Keratinocyte (primary cell): ENCODE measurements around the gene TOB2. TPM values are rescaled to one million over a fixed set of nuclear protein-coding genes. Genes with fewer than 3 reads are reported as not detected.

Source experiments
- DNase-seq: peaks from one replicate; pipeline ENCODE4 v3.0.0-alpha.2; 2011; ENCODE audit warnings: low read depth, missing footprints, low spot score
- FAIRE-seq: peaks from 2 replicates; lab custom pipeline; 2011; peaks lifted over from hg19 to GRCh38; lab: Jason Lieb, UNC
- H2AFZ ChIP-seq: 2 replicates; pipeline ENCODE4 v1.6.0; 2012; ENCODE audit warnings: low read length, control low read depth, inconsistent platforms; ENCODE audit not compliant: control insufficient read depth
- H3K27ac ChIP-seq: 2 replicates; pipeline ENCODE4 v1.5.1; 2011; ENCODE audit warnings: low read length; ENCODE audit not compliant: control insufficient read depth, insufficient read depth
- H3K27me3 ChIP-seq: 3 replicates; pipeline ENCODE4 v1.6.0; 2011; ENCODE audit warnings: low read length; ENCODE audit not compliant: control insufficient read depth, insufficient read depth; ENCODE audit errors: extremely low read depth
- H3K36me3 ChIP-seq, 2 experiments: 2 replicates in 1 of 2; 3 replicates in 1 of 2; pipeline ENCODE4 v1.5.1; 2011; ENCODE audit warnings: low read length in 2 of 2, mild to moderate bottlenecking in 1 of 2; ENCODE audit not compliant: control insufficient read depth in 2 of 2, insufficient read depth in 2 of 2; ENCODE audit errors: extremely low read depth in 1 of 2
- H3K4me1 ChIP-seq: 3 replicates; pipeline ENCODE4 v1.5.1; 2011; ENCODE audit warnings: low read length; ENCODE audit not compliant: control insufficient read depth, insufficient read depth; ENCODE audit errors: extremely low read depth
- H3K4me2 ChIP-seq: 3 replicates; pipeline ENCODE4 v1.6.0; 2011; ENCODE audit warnings: low read depth, low read length; ENCODE audit not compliant: control insufficient read depth, insufficient read depth; ENCODE audit errors: extremely low read depth
- H3K4me3 ChIP-seq, 3 experiments: fragments of 200-600 bp in 1 of 3; sonication (generic) in 1 of 3; 2 replicates in 2 of 3; 3 replicates in 1 of 3; pipeline ENCODE4 v1.5.1; 2011 to 2016; ENCODE audit warnings: low read length in 3 of 3, mild to moderate bottlenecking in 3 of 3, control low read depth in 2 of 3, inconsistent platforms in 1 of 3, low read depth in 1 of 3, mixed read lengths in 1 of 3, mixed run types in 1 of 3, moderate library complexity in 1 of 3; ENCODE audit not compliant: control insufficient read depth in 2 of 3, insufficient read depth in 2 of 3; ENCODE audit errors: extremely low read depth in 1 of 3
- H3K79me2 ChIP-seq: 2 replicates; pipeline ENCODE4 v1.6.0; 2012; ENCODE audit warnings: low read length; ENCODE audit not compliant: control insufficient read depth, insufficient read depth
- H3K9ac ChIP-seq: 3 replicates; pipeline ENCODE4 v1.6.0; 2011; ENCODE audit warnings: low read length; ENCODE audit not compliant: control insufficient read depth, insufficient read depth; ENCODE audit errors: extremely low read depth
- H3K9me1 ChIP-seq: 3 replicates; pipeline ENCODE4 v1.6.0; 2011; ENCODE audit warnings: low read length; ENCODE audit not compliant: control insufficient read depth, insufficient read depth; ENCODE audit errors: extremely low read depth
- H3K9me3 ChIP-seq: 2 replicates; pipeline ENCODE4 v1.5.1; 2012; ENCODE audit warnings: low read depth, low read length; ENCODE audit not compliant: control insufficient read depth
- H4K20me1 ChIP-seq: 3 replicates; pipeline ENCODE4 v1.6.0; 2011; ENCODE audit warnings: low read length; ENCODE audit not compliant: control insufficient read depth, insufficient read depth; ENCODE audit errors: extremely low read depth
- EZH2 ChIP-seq: IDR thresholded peaks from one replicate; pipeline ENCODE4 v1.6.1; 2012; ENCODE audit warnings: inconsistent platforms, mild to moderate bottlenecking, low read length, moderate library complexity
- dilution Hi-C: fragments of 300-500 bp; cut with MboI; formaldehyde crosslinking; loops from one replicate; pipeline ENCODE4 v1.7.0; 2020; ENCODE audit warnings: low sequenced_read_pairs; ENCODE audit not compliant: extremely low pct_ligation_motif_present
- polyA minus RNA-seq, 3 experiments: library from RNA; depleted of rRNA, polyadenylated mRNA; stranded (reverse); fragments of >200 nt; gene quantifications; 1 replicate in 1 of 3; 2 replicates in 1 of 3; 3 replicates in 1 of 3; pipeline ENCODE4 v1.2.3, GENCODE V29; 2011
- polyA plus RNA-seq, 5 experiments: library from polyadenylated mRNA; depleted of rRNA in 3 of 5; stranded (reverse) in 3 of 5; stranded (forward) in 1 of 5; unstranded in 1 of 5; fragments of >200 nt; gene quantifications; 1 replicate in 1 of 5; 2 replicates in 3 of 5; 3 replicates in 1 of 5; pipeline versions ENCODE4 v1.2.1 to v1.2.3, GENCODE V29; 2011 to 2012; ENCODE audit warnings: missing spikeins in 2 of 5, low read depth in 1 of 5, low replicate concordance in 1 of 5
- TF ChIP-seq, protein P1 (sequence below), 3 experiments: IDR thresholded peaks in 1 of 3; conservative IDR thresholded peaks in 1 of 3; optimal IDR thresholded peaks in 1 of 3; 2 replicates in 2 of 3; 3 replicates in 1 of 3; pipeline versions ENCODE3 to v1.5.1; 2011; ENCODE audit warnings: low read length in 3 of 3, mild to moderate bottlenecking in 3 of 3, moderate library complexity in 2 of 3, control low read depth in 1 of 3, inconsistent platforms in 1 of 3; ENCODE audit not compliant: insufficient read depth in 2 of 3; ENCODE audit errors: extremely low read depth in 1 of 3

TOB2 gene, protein sequence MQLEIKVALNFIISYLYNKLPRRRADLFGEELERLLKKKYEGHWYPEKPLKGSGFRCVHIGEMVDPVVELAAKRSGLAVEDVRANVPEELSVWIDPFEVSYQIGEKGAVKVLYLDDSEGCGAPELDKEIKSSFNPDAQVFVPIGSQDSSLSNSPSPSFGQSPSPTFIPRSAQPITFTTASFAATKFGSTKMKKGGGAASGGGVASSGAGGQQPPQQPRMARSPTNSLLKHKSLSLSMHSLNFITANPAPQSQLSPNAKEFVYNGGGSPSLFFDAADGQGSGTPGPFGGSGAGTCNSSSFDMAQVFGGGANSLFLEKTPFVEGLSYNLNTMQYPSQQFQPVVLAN
- polyA plus RNA-seq (14.5 to 19.2 TPM (median 14.6 TPM) in 3 replicates), polyA minus RNA-seq (20.1 to 58.2 TPM (median 22.7 TPM) in 3 replicates)
- 7.6 TPM for polyA plus RNA-seq (2011; ENCODE audit: low read depth)
- 17.6 and 22.5 TPM in 2 replicates for polyA plus RNA-seq (2011; cell fraction: cytosol; rRNA removed)
- 41.0 and 46.7 TPM in 2 replicates for polyA plus RNA-seq (2011; cell fraction: nucleus; rRNA removed)
- 23.6 and 24.3 TPM in 2 replicates for polyA plus RNA-seq (2012; ENCODE audit: low replicate concordance)
- polyA minus RNA-seq (2011; cell fraction: cytosol; rRNA and poly(A)+ RNA removed), result 31.7 TPM
- polyA minus RNA-seq (2011; cell fraction: nucleus; rRNA and poly(A)+ RNA removed), result 21.8 and 30.1 TPM in 2 replicates

DNA sequence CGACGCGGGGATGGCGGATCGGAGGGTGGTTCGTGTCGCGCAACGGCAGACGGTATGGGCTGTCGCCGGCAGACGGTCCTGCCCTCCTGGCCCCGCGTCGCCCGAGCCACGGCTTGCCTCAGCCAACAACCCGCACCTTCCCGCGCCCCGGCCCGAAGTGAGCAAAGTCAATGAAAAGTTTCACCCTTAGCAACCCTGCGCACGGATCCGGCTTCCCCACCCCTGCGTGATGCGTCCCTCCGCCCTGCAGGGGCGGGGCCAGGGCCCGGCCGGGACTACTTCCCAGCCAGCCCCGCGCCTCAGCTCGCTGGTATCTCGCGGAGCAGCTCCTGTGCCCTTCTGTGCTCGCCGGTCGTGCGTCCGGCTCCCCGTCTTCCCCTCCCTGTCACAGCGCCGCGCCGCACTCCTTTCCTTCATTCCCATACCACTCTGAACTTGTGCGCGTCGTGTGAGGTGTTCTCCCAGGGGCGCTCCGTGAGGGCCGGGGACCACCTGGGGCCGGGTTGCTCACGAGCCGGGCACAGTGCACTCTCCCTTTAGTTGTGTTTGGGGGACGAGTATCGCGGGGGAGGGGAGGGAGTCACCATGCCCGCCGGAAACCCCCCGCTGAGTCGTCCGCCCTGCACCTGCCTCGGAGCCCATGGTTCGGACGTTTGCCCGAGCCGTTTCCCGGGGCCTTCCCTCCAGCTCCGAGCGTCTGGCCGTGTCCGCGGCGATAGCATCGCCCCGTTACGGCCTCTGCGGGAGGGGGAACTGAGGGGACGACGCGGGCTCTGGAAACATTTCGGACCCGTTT, at the start of gene TOB2:
Gene TOB2, minus strand, starts transcription at position 163 of the 796 bp plus-strand sequence. CDS start 9,456 bp downstream, outside the sequence.
- DNase-seq, result peak; percentile 68
- H3K36me3 ChIP-seq, result peaks cover 7 to 14% of the 10 kb centered on the region in 2 experiments
- H3K79me2 ChIP-seq, result peaks cover 48% of the 10 kb centered on the region
- peaks cover 5% of the 10 kb centered on the region for H4K20me1 ChIP-seq
- H3K27me3 ChIP-seq, result no peaks in the 10 kb centered on the region
- peaks cover 15% of the 10 kb centered on the region for H3K4me1 ChIP-seq
- no peaks in the 10 kb centered on the region for H3K9me3 ChIP-seq
- peak within 1 kb of the TSS; percentile 71 to 100 (median 97) for H3K4me3 ChIP-seq
- H3K9ac ChIP-seq, result peak within 1 kb of the TSS; percentile 96
- dilution Hi-C loops, result no loop called here
- TF ChIP-seq EZH2, result no peak
- TF ChIP-seq, protein P1, sequence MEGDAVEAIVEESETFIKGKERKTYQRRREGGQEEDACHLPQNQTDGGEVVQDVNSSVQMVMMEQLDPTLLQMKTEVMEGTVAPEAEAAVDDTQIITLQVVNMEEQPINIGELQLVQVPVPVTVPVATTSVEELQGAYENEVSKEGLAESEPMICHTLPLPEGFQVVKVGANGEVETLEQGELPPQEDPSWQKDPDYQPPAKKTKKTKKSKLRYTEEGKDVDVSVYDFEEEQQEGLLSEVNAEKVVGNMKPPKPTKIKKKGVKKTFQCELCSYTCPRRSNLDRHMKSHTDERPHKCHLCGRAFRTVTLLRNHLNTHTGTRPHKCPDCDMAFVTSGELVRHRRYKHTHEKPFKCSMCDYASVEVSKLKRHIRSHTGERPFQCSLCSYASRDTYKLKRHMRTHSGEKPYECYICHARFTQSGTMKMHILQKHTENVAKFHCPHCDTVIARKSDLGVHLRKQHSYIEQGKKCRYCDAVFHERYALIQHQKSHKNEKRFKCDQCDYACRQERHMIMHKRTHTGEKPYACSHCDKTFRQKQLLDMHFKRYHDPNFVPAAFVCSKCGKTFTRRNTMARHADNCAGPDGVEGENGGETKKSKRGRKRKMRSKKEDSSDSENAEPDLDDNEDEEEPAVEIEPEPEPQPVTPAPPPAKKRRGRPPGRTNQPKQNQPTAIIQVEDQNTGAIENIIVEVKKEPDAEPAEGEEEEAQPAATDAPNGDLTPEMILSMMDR (optimal IDR thresholded peaks at IDR 0.05 in 1 of 3, IDR thresholded peaks at IDR 0.05 in 1 of 3, conservative IDR thresholded peaks at IDR 0.05 in 1 of 3; ENCODE audit: extremely low read depth in 1 of 3, insufficient read depth in 2 of 3, low read length in 3 of 3), result no peak
- no peak for FAIRE-seq
- peak within 1 kb of the TSS; percentile 95 for H3K27ac ChIP-seq
- peak within 1 kb of the TSS; percentile 99 for H3K4me2 ChIP-seq
- H2AFZ ChIP-seq, result peak within 1 kb of the TSS; percentile 60
- H3K9me1 ChIP-seq, result no peaks in the 10 kb centered on the region

DNA sequence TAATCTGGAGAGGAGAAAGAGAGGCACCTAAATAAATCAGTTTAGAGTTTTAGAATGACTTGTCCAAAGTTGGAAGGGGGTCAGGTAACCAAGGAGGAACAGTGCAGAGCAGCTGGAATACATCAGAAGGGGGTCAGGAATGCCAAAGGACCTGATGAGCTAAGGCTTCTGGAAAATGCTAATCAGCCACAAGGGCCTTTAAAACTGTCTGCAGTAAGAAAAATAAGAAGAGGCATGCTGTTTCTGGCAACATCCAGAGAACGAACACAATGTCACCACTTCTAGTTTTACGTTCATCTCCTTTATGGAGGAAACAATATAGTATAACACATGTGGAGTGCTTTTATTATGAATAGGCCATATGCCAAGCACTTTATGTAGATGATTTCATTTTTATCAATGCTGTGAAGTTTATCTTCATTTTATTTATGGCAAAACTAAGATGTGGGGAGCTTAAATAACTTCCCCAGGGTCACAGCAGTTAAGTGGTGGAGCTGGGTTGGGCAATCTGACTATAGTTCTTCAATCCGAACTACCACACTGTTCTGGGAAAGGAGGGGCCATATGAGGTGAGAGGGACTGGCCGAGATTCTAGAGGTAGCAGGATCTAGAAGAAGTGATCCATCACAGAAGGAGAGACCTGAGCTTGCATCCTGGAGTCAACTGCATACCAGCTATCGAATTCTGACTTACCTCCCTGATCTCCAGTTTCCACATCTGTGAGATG, 44.9 kb upstream of the TOB2 start:
- dilution Hi-C loops, result no loop called here
- no peaks in the 10 kb centered on the region for H3K4me1 ChIP-seq
- no peak for TF ChIP-seq EZH2
- TF ChIP-seq, protein P1 (optimal IDR thresholded peaks at IDR 0.05 in 1 of 3, IDR thresholded peaks at IDR 0.05 in 1 of 3, conservative IDR thresholded peaks at IDR 0.05 in 1 of 3; ENCODE audit: extremely low read depth in 1 of 3, insufficient read depth in 2 of 3, low read length in 3 of 3), result no peak

More for the DNA sequence above, 44.9 kb upstream of the TOB2 start:
- Histone ChIP-seq H3K36me3 (peaks cover 1 to 8% of the 10 kb centered on the region in 2 experiments), H3K27me3 (no peaks in the 10 kb centered on the region), H3K27ac (no peak overlapping the region), H2AFZ (no peak overlapping the region), H3K4me3 (no peak overlapping the region), H3K79me2 (peaks cover 59% of the 10 kb centered on the region), H3K9me1 (peaks cover 2% of the 10 kb centered on the region), H3K9ac (no peak overlapping the region), H3K4me2 (no peak overlapping the region), H3K9me3 (no peaks in the 10 kb centered on the region), H4K20me1 (peaks cover 2% of the 10 kb centered on the region)
- DNase-seq (no peak), FAIRE-seq (no peak)
